Lower leg skin (tissue), 4 donors: ENCODE results near the gene CYTH1. TPM values are rescaled to one million over a fixed set of nuclear protein-coding genes. Genes with fewer than 3 reads are reported as not detected.
A peak's percentile ranks its signal among the peaks of the same experiment; 100 is the strongest.

ENCODE experiments used
- DNase-seq, 2 donors: peaks; one replicate each; pipeline ENCODE4 v3.0.0-alpha.2; 2019; ENCODE audit warnings: low spot score in 2 of 2
- H3K4me3 ChIP-seq: fragments of 200-600 bp; sonication (generic); 2 replicates; pipeline ENCODE4 v1.5.1; 2017; ENCODE audit warnings: mild to moderate bottlenecking, low read depth; ENCODE audit not compliant: poor library complexity, severe bottlenecking
- CTCF ChIP-seq, 3 donors: fragments of 450-650 bp; IDR thresholded peaks; one replicate each; pipeline ENCODE4 v1.5.1; 2016; ENCODE audit warnings: antibody characterized with exemption in 3 of 3, mild to moderate bottlenecking in 3 of 3, moderate library complexity in 2 of 3
- POLR2A ChIP-seq, 2 donors: fragments of 450-650 bp; IDR thresholded peaks; one replicate each; pipeline ENCODE4 v1.6.1; 2016 to 2017; ENCODE audit warnings: antibody characterized with exemption in 2 of 2, mild to moderate bottlenecking in 1 of 2, moderate library complexity in 1 of 2
- WGBS, 2 donors: methylation state at CpG; one replicate each; pipeline ENCODE4 v1.1.5; 2018; 5-methylcytosine and 5-hydroxymethylcytosine counted together
- intact Hi-C: fragments of 100-400 bp; cut with DNase I; formaldehyde crosslinking; loops from one replicate; pipeline ENCODE4 v1.15.0; 2023; ENCODE audit warnings: low total_unique reads
- total RNA-seq, 4 donors: library from RNA; depleted of rRNA; stranded (reverse); fragments of >200 nt; gene quantifications; one replicate each; pipeline ENCODE4 v1.1.0, GENCODE V29; 2016

CYTH1 gene
- total RNA-seq, 4 donors from 2014 or later, result 53.7 to 79.4 (median 63.9) TPM

DNA sequence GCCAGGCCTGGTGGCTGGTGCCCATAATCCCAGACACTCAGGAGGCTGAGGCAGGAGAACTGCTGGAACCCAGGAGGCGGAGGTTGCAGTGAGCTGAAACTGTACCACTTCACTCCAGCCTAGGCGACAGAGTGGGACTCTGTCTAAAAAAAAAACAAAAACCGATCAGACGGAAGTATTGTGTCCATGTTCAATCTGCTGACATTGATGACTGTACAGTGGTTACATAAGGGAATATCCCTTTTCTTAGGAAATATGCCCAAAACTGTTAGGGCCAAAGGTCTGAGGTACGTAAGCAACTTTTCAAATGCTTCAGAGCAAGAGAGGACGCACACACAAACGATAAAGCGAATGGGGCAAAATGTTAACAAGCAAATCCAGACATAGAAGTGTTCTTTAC lies 135.0 kb downstream of the CYTH1 start:
- intact Hi-C loops, result no loop called here
- no peak overlapping the region for H3K4me3 ChIP-seq
- WGBS, 2 donors, result 87 to 92% methylated on average over 8 of the region's 8 CpGs
- DNase-seq, result no peak
- TF ChIP-seq CTCF (IDR thresholded peaks at IDR 0.05) (no peak), POLR2A (IDR thresholded peaks at IDR 0.05) (no peak)

DNA sequence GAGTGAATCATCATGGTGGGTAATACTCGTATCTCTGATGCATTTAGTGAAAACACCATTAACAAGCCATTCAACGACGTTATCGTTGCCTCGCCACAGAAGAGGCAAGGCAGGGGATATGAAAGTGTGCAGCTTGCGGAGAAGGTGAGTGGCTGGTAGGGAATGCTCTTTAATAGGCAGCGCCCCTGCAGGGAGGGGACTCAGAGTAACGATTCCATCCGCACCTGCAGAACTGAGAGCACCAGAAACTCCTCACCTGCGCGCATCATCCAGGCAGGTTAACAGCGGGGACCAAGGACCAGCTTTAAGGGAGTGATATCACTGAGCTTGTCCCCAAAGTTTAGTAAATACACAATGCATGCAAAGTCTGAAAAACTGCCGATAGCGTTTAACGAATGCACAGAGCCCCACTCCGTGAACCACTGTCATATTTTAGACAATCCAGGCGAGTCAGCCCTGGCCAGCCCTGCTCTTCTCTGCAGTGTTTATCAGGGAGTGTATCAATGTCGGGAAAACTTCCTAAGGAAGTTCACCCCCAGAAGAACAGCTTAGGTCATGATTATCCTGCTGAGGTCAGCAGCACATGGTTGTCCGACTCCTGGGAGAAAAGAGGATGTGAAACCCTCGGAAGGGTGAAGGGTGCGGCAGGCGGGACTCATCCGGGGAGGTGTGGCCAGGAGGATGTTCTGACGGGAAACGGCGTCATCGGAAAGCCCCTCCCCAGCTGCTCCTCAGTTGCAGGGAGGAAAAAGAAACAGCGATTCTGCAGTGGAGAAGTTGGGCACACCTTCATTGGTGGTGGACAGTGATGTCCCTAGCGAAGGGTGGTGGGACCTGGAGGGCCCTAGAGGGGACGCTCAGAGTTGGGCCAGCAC lies 136.4 kb downstream of the CYTH1 start:
- intact Hi-C loops, result no loop called here
- TF ChIP-seq POLR2A (IDR thresholded peaks at IDR 0.05) (no peak), CTCF (IDR thresholded peaks at IDR 0.05) (no peak)
- 63 to 66% methylated on average over 30 of the region's 30 CpGs for whole genome bisulfite sequencing, 2 donors
- DNase-seq, result peak; percentile 68 to 91
- no peak overlapping the region for H3K4me3 ChIP-seq

GRCh38 chr17:78644931-78645351 lies 137.1 kb downstream of the CYTH1 start:
- no peak for DNase-seq
- no peak for TF ChIP-seq CTCF (IDR thresholded peaks at IDR 0.05)
- TF ChIP-seq POLR2A (IDR thresholded peaks at IDR 0.05), result no peak
- H3K4me3 ChIP-seq, result no peak overlapping the region
- 95 to 96% methylated on average over 14 of the region's 14 CpGs for WGBS, 2 donors
- intact Hi-C loops, result no loop called here

- no peak for DNase-seq
- 70 to 82% methylated on average over 8 of the region's 8 CpGs for WGBS, 2 donors
- TF ChIP-seq POLR2A (IDR thresholded peaks at IDR 0.05) (no peak), CTCF (IDR thresholded peaks at IDR 0.05) (no peak)
- H3K4me3 ChIP-seq, result no peak overlapping the region
- intact Hi-C loops, result no loop called here
Measured at GRCh38 chr17:78644224-78644623, 137.8 kb downstream of the CYTH1 start.

DNA sequence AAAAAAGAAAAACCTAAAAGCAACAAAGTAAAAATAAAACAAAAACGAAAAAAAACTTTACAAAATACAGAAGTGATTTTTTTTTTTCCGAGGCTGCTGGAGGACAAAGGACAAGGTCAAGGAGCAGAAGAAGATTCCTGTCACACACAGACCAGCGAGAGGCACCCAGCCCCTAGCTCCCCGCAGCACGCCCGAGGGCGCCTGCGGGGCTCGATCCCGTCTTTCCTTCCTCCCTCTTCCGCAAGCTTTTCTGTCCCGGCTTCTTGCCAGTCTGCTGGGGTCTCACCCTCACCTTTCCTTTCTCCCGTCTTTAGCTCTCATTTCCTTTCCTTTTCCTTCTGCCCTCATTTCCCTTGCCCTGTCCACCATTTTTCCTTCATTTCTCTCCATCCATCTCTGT lies 138.7 kb downstream of the CYTH1 start:
- no peak for DNase-seq
- TF ChIP-seq CTCF (IDR thresholded peaks at IDR 0.05) (no peak), POLR2A (IDR thresholded peaks at IDR 0.05) (no peak)
- intact Hi-C loops, result no loop called here
- no peak overlapping the region for H3K4me3 ChIP-seq
- WGBS, 2 donors, result 78 to 87% methylated on average over 13 of the region's 13 CpGs
